OCI-LY1 (cell line): Measurements from ENCODE around the gene NPM1.
"Not testable (repeated sequence)": the region's sequence is repeated elsewhere in the genome, so short reads cannot be mapped to it uniquely, and the experiment has no call there.

Experiments
- CTCF ChIP-seq: fragments of 200-600 bp; sonication (generic), shearing (Covaris generic); IDR thresholded peaks from 2 replicates; pipeline ENCODE4 v1.5.1; 2017; ENCODE audit warnings: mild to moderate bottlenecking, antibody characterized with exemption, low read length, moderate library complexity, mixed read lengths
- EZH2 ChIP-seq: fragments of 200-600 bp; sonication (generic), shearing (Covaris generic); IDR thresholded peaks from 2 replicates; pipeline ENCODE4 v1.8.0; 2017; ENCODE audit warnings: borderline replicate concordance, mixed run types, mild to moderate bottlenecking, antibody characterized with exemption, low read length, moderate library complexity, mixed read lengths

GRCh38 chr5:171361151-171361550, 26.5 kb upstream of the NPM1 start:
- TF ChIP-seq CTCF, EZH2: not testable (repeated sequence)
